OCI-LY1 (cell line): Measurements from ENCODE around the gene TRAF5.
"Not testable (repeated sequence)": the region's sequence is repeated elsewhere in the genome, so short reads cannot be mapped to it uniquely, and the experiment has no call there.

Source experiments
- H2AFZ ChIP-seq: fragments of 200-600 bp; sonication (generic), shearing (Covaris generic); 2 replicates; pipeline ENCODE4 v1.6.0; 2014; ENCODE audit warnings: antibody characterized with exemption, mild to moderate bottlenecking, low read length
- H3F3A ChIP-seq: fragments of 200-600 bp; sonication (generic), shearing (Covaris generic); 2 replicates; pipeline ENCODE4 v1.6.0; 2014; ENCODE audit warnings: mild to moderate bottlenecking, antibody characterized with exemption, low read length, moderate library complexity; ENCODE audit not compliant: insufficient read depth
- H3K27ac ChIP-seq: fragments of 200-600 bp; sonication (generic); 2 replicates; pipeline ENCODE4 v1.5.1; 2014; ENCODE audit warnings: low read length, mixed run types, mild to moderate bottlenecking, low read depth; ENCODE audit not compliant: poor library complexity, severe bottlenecking
- H3K27me3 ChIP-seq: fragments of 200-600 bp; sonication (generic); 2 replicates; pipeline ENCODE4 v1.6.0; 2014; ENCODE audit warnings: antibody characterized with exemption, mild to moderate bottlenecking, low read length, moderate library complexity; ENCODE audit not compliant: insufficient read depth
- H3K36me3 ChIP-seq: fragments of 200-600 bp; sonication (generic); 2 replicates; pipeline ENCODE4 v1.6.1; 2014; ENCODE audit warnings: mild to moderate bottlenecking, antibody characterized with exemption, low read length, moderate library complexity, mixed read lengths; ENCODE audit not compliant: insufficient read depth
- H3K4me1 ChIP-seq: fragments of 200-600 bp; sonication (generic); 2 replicates; pipeline ENCODE4 v1.5.1; 2014; ENCODE audit warnings: mild to moderate bottlenecking, low read length, moderate library complexity; ENCODE audit not compliant: insufficient read depth, severe bottlenecking
- H3K4me2 ChIP-seq: fragments of 200-600 bp; sonication (generic), shearing (Covaris generic); 2 replicates; pipeline ENCODE4 v1.6.1; 2014; ENCODE audit warnings: low read length
- H3K4me3 ChIP-seq: fragments of 200-600 bp; sonication (generic); 2 replicates; pipeline ENCODE4 v1.5.1; 2014; ENCODE audit warnings: low read length, low read depth, mild to moderate bottlenecking, mixed read lengths; ENCODE audit not compliant: poor library complexity, severe bottlenecking
- H3K79me2 ChIP-seq: fragments of 200-600 bp; shearing (Covaris generic); 2 replicates; pipeline ENCODE4 v1.6.1; 2016; ENCODE audit warnings: mixed run types, low read length, mixed read lengths; ENCODE audit not compliant: insufficient read depth
- H3K9ac ChIP-seq: fragments of 200-600 bp; sonication (generic), shearing (Covaris generic); 2 replicates; pipeline ENCODE4 v1.6.1; 2014; ENCODE audit warnings: mild to moderate bottlenecking, low read length, mixed read lengths
- H3K9me2 ChIP-seq: fragments of 200-600 bp; sonication (generic), shearing (Covaris generic); 2 replicates; pipeline ENCODE4 v1.6.1; 2014; ENCODE audit warnings: low read depth, mild to moderate bottlenecking, low read length, mixed read lengths
- H3K9me3 ChIP-seq: fragments of 200-600 bp; shearing (Covaris generic); 2 replicates; pipeline ENCODE4 v1.6.1; 2014; ENCODE audit warnings: low read length, mixed read lengths
- H4K20me1 ChIP-seq: fragments of 200-600 bp; sonication (generic), shearing (Covaris generic); 2 replicates; pipeline ENCODE4 v1.6.0; 2016; ENCODE audit warnings: mild to moderate bottlenecking, low read length; ENCODE audit not compliant: insufficient read depth
- CTCF ChIP-seq: fragments of 200-600 bp; sonication (generic), shearing (Covaris generic); IDR thresholded peaks from 2 replicates; pipeline ENCODE4 v1.5.1; 2017; ENCODE audit warnings: mild to moderate bottlenecking, antibody characterized with exemption, low read length, moderate library complexity, mixed read lengths
- EZH2 ChIP-seq: fragments of 200-600 bp; sonication (generic), shearing (Covaris generic); IDR thresholded peaks from 2 replicates; pipeline ENCODE4 v1.8.0; 2017; ENCODE audit warnings: borderline replicate concordance, mixed run types, mild to moderate bottlenecking, antibody characterized with exemption, low read length, moderate library complexity, mixed read lengths

Gene TRAF5

DNA sequence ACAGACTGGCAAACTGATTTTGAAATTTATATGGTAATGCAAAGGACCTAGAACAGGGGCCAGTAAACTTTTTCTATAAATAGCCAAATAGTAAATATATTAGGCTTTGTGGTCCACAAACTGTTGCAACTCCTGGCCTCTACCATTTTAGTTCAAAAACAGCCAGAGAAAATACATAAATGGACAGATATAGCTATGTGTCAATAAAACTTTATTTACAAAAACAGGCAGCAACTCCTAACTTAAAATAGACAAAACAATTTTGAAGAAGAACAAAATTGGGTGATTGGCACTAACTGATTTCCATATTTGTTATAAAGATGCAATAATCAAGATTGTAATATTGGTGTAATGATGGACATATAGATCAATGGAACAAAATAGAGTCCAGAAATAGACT, 6.7 kb upstream of the TRAF5 start:
- no peaks in the 10 kb centered on the region for H3K9me2 ChIP-seq
- H3K36me3 ChIP-seq = peaks cover 7% of the 10 kb centered on the region; the same call in 1 of the 2 replicates
- H3K4me2 ChIP-seq = no peak overlapping the region
- H3K9ac ChIP-seq = no peak overlapping the region
- H2AFZ ChIP-seq = no peak overlapping the region
- no peaks in the 10 kb centered on the region for H4K20me1 ChIP-seq
- no peaks in the 10 kb centered on the region for H3K27me3 ChIP-seq
- H3K79me2 ChIP-seq = no peaks in the 10 kb centered on the region
- no peaks in the 10 kb centered on the region for H3F3A ChIP-seq
- H3K27ac ChIP-seq = no peak overlapping the region
- no peak overlapping the region for H3K4me3 ChIP-seq
- TF ChIP-seq EZH2 (no peak), CTCF (no peak)
- H3K4me1 ChIP-seq = no peaks in the 10 kb centered on the region
- H3K9me3 ChIP-seq = no peaks in the 10 kb centered on the region

GRCh38 chr1:211320980-211321379, 5.7 kb upstream of the TRAF5 start:
- Histone ChIP-seq H3K27me3 (no peaks in the 10 kb centered on the region), H3F3A (no peaks in the 10 kb centered on the region), H3K9me2 (no peaks in the 10 kb centered on the region), H3K4me2 (no peak overlapping the region), H2AFZ (no peak overlapping the region), H3K4me1 (peaks cover 4% of the 10 kb centered on the region), H3K79me2 (no peaks in the 10 kb centered on the region), H3K9me3 (no peaks in the 10 kb centered on the region), H4K20me1 (no peaks in the 10 kb centered on the region), H3K4me3 (no peak overlapping the region), H3K36me3 (no peaks in the 10 kb centered on the region), H3K27ac (no peak overlapping the region), H3K9ac (no peak overlapping the region)
- TF ChIP-seq EZH2 (no peak), CTCF (no peak)

DNA sequence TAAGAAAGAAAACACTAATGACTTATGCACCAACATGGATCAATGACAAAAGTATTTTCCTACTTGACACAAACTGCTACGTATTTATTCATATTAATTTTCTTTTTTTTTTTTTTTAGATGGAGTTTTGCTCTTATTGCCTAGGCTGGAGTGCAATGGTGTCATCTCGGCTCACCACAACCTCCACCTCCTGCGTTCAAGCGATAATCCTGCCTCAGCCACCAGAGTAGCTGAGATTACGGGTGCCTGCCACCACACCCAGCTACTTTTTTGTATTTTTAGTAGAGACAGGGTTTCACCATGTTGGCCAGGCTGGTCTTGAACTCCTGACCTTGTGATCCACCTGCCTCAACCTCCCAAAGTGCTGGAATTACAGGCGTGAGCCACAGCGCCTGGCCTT, 5.0 kb upstream of the TRAF5 start:
- not testable (repeated sequence) for H3K27ac ChIP-seq, H3K27me3 ChIP-seq, H3K4me2 ChIP-seq, H3K9me3 ChIP-seq, H3K79me2 ChIP-seq, H3K9me2 ChIP-seq, H3K9ac ChIP-seq, H3K4me1 ChIP-seq, H3F3A ChIP-seq, H4K20me1 ChIP-seq, H3K36me3 ChIP-seq, H2AFZ ChIP-seq, H3K4me3 ChIP-seq

- TF ChIP-seq EZH2 (no peak), CTCF (peak; percentile 96)
- H3K4me3 ChIP-seq = no peak overlapping the region
- no peak overlapping the region for H3K27ac ChIP-seq
- H2AFZ ChIP-seq = no peak overlapping the region
- H3K36me3 ChIP-seq = no peaks in the 10 kb centered on the region
- H4K20me1 ChIP-seq = no peaks in the 10 kb centered on the region
- H3K9me3 ChIP-seq = no peaks in the 10 kb centered on the region
- peaks cover 23% of the 10 kb centered on the region for H3K4me1 ChIP-seq
- H3K9ac ChIP-seq = no peak overlapping the region
- H3K27me3 ChIP-seq = no peaks in the 10 kb centered on the region
- no peaks in the 10 kb centered on the region for H3K9me2 ChIP-seq
- H3K79me2 ChIP-seq = peaks cover 6% of the 10 kb centered on the region; the same call in 1 of the 2 replicates
- H3K4me2 ChIP-seq = no peak overlapping the region
- H3F3A ChIP-seq = no peaks in the 10 kb centered on the region
Observed at GRCh38 chr1:211323156-211324063, 3.2 kb upstream of the TRAF5 start.
